ENCODE results near the gene FOSL1. TPM values are rescaled to one million over a fixed set of nuclear protein-coding genes. Genes with fewer than 3 reads are reported as not detected.

The FOSL1 gene
- total RNA-seq, 1 experiment from 2014 or later = 20.5 TPM

DNA sequence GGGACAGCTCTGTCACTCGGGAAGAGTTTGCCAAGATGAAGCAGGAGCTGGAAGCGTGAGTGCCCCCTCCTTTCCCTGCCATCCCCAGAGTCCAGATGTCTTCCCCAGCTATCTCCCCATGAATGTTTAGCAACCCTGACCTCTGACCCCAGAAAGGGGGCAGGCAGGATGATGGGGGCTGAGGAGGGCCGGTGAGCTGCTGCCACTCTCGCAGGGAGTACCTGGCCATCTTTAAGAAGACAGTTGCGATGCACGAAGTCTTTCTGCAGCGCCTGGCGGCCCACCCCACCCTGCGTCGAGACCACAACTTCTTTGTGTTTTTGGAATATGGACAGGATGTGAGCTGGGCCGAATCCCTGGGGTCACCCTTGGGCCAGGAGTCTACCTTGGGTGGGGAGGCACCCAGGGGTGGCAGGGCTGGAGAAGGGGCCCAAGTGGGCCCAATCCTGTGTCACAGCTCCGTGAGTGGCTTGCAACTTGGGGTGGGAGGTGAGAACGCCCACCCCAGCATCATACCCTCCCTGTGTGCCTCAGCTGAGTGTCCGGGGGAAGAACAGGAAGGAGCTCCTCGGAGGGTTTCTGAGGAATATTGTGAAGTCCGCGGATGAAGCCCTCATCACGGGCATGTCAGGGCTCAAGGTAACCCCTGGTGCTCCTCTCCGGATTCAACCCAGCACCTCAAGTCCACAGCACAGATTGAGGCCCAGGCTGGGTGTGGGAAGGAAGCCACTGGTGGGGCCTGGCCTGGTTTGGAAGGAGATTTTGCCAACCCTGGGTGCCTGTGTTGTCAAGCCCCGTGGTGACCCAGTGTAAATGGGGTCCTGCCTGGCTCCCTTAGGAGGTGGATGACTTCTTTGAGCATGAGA lies 49.7 kb downstream of the FOSL1 start:
- peaks cover 38% of the 10 kb centered on the region for H3K36me3 Mint-ChIP-seq

More for the DNA sequence above, 49.7 kb downstream of the FOSL1 start:
- ChIA-PET CTCF (interaction anchor here (0.6 to 6.3 kb wide), 37 partner anchors 10 to 310 kb away, joined by 3 to 134 read pairs (median 5); partner anchors contain the start of genes AP5B1, BANF1, CCDC85B and EIF1AD), POLR2A (interaction anchor here (0.5 to 3.5 kb wide), 13 partner anchors 10 to 259 kb away, joined by 3 to 38 read pairs (median 4); partner anchors contain the start of genes EFEMP2, FIBP, MUS81 and SNX32)
- ATAC-seq (no peak), DNase-seq (ENCODE audit: low spot score) (no peak)
- H3K4me3 Mint-ChIP-seq = no peak overlapping the region
- H3K4me1 Mint-ChIP-seq = peaks cover 14% of the 10 kb centered on the region
- peaks cover 6% of the 10 kb centered on the region; the same call in 1 of the 2 replicates for H3K9me3 Mint-ChIP-seq
- TF ChIP-seq, protein P1, sequence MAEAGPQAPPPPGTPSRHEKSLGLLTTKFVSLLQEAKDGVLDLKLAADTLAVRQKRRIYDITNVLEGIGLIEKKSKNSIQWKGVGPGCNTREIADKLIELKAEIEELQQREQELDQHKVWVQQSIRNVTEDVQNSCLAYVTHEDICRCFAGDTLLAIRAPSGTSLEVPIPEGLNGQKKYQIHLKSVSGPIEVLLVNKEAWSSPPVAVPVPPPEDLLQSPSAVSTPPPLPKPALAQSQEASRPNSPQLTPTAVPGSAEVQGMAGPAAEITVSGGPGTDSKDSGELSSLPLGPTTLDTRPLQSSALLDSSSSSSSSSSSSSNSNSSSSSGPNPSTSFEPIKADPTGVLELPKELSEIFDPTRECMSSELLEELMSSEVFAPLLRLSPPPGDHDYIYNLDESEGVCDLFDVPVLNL (CRISPR knock-in tag; IDR thresholded peaks at IDR 0.05; ENCODE audit: borderline replicate concordance, low read depth) = no peak
- TF ChIP-seq GTF2I (CRISPR knock-in tag; conservative IDR thresholded peaks at IDR 0.05) = no peak
- TF ChIP-seq IRF2 (CRISPR knock-in tag; IDR thresholded peaks at IDR 0.05; ENCODE audit: borderline replicate concordance, low read depth) = no peak
- TF ChIP-seq, protein P2, sequence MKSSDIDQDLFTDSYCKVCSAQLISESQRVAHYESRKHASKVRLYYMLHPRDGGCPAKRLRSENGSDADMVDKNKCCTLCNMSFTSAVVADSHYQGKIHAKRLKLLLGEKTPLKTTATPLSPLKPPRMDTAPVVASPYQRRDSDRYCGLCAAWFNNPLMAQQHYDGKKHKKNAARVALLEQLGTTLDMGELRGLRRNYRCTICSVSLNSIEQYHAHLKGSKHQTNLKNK (CRISPR knock-in tag; IDR thresholded peaks at IDR 0.05) = no peak
- TF ChIP-seq, protein P3, sequence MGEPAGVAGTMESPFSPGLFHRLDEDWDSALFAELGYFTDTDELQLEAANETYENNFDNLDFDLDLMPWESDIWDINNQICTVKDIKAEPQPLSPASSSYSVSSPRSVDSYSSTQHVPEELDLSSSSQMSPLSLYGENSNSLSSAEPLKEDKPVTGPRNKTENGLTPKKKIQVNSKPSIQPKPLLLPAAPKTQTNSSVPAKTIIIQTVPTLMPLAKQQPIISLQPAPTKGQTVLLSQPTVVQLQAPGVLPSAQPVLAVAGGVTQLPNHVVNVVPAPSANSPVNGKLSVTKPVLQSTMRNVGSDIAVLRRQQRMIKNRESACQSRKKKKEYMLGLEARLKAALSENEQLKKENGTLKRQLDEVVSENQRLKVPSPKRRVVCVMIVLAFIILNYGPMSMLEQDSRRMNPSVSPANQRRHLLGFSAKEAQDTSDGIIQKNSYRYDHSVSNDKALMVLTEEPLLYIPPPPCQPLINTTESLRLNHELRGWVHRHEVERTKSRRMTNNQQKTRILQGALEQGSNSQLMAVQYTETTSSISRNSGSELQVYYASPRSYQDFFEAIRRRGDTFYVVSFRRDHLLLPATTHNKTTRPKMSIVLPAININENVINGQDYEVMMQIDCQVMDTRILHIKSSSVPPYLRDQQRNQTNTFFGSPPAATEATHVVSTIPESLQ (CRISPR knock-in tag; IDR thresholded peaks at IDR 0.05) = no peak
- no peak for TF ChIP-seq MXD4 (CRISPR knock-in tag; IDR thresholded peaks at IDR 0.05; ENCODE audit: borderline replicate concordance)
- TF ChIP-seq, protein P4, sequence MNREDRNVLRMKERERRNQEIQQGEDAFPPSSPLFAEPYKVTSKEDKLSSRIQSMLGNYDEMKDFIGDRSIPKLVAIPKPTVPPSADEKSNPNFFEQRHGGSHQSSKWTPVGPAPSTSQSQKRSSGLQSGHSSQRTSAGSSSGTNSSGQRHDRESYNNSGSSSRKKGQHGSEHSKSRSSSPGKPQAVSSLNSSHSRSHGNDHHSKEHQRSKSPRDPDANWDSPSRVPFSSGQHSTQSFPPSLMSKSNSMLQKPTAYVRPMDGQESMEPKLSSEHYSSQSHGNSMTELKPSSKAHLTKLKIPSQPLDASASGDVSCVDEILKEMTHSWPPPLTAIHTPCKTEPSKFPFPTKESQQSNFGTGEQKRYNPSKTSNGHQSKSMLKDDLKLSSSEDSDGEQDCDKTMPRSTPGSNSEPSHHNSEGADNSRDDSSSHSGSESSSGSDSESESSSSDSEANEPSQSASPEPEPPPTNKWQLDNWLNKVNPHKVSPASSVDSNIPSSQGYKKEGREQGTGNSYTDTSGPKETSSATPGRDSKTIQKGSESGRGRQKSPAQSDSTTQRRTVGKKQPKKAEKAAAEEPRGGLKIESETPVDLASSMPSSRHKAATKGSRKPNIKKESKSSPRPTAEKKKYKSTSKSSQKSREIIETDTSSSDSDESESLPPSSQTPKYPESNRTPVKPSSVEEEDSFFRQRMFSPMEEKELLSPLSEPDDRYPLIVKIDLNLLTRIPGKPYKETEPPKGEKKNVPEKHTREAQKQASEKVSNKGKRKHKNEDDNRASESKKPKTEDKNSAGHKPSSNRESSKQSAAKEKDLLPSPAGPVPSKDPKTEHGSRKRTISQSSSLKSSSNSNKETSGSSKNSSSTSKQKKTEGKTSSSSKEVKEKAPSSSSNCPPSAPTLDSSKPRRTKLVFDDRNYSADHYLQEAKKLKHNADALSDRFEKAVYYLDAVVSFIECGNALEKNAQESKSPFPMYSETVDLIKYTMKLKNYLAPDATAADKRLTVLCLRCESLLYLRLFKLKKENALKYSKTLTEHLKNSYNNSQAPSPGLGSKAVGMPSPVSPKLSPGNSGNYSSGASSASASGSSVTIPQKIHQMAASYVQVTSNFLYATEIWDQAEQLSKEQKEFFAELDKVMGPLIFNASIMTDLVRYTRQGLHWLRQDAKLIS (CRISPR knock-in tag; IDR thresholded peaks at IDR 0.05; ENCODE audit: borderline replicate concordance) = no peak
- TF ChIP-seq TEAD1 (CRISPR knock-in tag; IDR thresholded peaks at IDR 0.05) = no peak
- no peak for TF ChIP-seq PRRX2 (CRISPR knock-in tag; IDR thresholded peaks at IDR 0.05)
- TF ChIP-seq, protein P5, sequence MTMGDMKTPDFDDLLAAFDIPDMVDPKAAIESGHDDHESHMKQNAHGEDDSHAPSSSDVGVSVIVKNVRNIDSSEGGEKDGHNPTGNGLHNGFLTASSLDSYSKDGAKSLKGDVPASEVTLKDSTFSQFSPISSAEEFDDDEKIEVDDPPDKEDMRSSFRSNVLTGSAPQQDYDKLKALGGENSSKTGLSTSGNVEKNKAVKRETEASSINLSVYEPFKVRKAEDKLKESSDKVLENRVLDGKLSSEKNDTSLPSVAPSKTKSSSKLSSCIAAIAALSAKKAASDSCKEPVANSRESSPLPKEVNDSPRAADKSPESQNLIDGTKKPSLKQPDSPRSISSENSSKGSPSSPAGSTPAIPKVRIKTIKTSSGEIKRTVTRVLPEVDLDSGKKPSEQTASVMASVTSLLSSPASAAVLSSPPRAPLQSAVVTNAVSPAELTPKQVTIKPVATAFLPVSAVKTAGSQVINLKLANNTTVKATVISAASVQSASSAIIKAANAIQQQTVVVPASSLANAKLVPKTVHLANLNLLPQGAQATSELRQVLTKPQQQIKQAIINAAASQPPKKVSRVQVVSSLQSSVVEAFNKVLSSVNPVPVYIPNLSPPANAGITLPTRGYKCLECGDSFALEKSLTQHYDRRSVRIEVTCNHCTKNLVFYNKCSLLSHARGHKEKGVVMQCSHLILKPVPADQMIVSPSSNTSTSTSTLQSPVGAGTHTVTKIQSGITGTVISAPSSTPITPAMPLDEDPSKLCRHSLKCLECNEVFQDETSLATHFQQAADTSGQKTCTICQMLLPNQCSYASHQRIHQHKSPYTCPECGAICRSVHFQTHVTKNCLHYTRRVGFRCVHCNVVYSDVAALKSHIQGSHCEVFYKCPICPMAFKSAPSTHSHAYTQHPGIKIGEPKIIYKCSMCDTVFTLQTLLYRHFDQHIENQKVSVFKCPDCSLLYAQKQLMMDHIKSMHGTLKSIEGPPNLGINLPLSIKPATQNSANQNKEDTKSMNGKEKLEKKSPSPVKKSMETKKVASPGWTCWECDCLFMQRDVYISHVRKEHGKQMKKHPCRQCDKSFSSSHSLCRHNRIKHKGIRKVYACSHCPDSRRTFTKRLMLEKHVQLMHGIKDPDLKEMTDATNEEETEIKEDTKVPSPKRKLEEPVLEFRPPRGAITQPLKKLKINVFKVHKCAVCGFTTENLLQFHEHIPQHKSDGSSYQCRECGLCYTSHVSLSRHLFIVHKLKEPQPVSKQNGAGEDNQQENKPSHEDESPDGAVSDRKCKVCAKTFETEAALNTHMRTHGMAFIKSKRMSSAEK (CRISPR knock-in tag; IDR thresholded peaks at IDR 0.05; ENCODE audit: borderline replicate concordance) = no peak
- TF ChIP-seq, protein P6, sequence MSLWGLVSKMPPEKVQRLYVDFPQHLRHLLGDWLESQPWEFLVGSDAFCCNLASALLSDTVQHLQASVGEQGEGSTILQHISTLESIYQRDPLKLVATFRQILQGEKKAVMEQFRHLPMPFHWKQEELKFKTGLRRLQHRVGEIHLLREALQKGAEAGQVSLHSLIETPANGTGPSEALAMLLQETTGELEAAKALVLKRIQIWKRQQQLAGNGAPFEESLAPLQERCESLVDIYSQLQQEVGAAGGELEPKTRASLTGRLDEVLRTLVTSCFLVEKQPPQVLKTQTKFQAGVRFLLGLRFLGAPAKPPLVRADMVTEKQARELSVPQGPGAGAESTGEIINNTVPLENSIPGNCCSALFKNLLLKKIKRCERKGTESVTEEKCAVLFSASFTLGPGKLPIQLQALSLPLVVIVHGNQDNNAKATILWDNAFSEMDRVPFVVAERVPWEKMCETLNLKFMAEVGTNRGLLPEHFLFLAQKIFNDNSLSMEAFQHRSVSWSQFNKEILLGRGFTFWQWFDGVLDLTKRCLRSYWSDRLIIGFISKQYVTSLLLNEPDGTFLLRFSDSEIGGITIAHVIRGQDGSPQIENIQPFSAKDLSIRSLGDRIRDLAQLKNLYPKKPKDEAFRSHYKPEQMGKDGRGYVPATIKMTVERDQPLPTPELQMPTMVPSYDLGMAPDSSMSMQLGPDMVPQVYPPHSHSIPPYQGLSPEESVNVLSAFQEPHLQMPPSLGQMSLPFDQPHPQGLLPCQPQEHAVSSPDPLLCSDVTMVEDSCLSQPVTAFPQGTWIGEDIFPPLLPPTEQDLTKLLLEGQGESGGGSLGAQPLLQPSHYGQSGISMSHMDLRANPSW (CRISPR knock-in tag; conservative IDR thresholded peaks at IDR 0.05; ENCODE audit: low read depth) = no peak
- TF ChIP-seq, protein P7, sequence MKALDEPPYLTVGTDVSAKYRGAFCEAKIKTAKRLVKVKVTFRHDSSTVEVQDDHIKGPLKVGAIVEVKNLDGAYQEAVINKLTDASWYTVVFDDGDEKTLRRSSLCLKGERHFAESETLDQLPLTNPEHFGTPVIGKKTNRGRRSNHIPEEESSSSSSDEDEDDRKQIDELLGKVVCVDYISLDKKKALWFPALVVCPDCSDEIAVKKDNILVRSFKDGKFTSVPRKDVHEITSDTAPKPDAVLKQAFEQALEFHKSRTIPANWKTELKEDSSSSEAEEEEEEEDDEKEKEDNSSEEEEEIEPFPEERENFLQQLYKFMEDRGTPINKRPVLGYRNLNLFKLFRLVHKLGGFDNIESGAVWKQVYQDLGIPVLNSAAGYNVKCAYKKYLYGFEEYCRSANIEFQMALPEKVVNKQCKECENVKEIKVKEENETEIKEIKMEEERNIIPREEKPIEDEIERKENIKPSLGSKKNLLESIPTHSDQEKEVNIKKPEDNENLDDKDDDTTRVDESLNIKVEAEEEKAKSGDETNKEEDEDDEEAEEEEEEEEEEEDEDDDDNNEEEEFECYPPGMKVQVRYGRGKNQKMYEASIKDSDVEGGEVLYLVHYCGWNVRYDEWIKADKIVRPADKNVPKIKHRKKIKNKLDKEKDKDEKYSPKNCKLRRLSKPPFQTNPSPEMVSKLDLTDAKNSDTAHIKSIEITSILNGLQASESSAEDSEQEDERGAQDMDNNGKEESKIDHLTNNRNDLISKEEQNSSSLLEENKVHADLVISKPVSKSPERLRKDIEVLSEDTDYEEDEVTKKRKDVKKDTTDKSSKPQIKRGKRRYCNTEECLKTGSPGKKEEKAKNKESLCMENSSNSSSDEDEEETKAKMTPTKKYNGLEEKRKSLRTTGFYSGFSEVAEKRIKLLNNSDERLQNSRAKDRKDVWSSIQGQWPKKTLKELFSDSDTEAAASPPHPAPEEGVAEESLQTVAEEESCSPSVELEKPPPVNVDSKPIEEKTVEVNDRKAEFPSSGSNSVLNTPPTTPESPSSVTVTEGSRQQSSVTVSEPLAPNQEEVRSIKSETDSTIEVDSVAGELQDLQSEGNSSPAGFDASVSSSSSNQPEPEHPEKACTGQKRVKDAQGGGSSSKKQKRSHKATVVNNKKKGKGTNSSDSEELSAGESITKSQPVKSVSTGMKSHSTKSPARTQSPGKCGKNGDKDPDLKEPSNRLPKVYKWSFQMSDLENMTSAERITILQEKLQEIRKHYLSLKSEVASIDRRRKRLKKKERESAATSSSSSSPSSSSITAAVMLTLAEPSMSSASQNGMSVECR (CRISPR knock-in tag; IDR thresholded peaks at IDR 0.05; ENCODE audit: borderline replicate concordance) = no peak
- H3K27ac Mint-ChIP-seq = no peak overlapping the region
- peaks cover 12% of the 10 kb centered on the region for H3K27me3 Mint-ChIP-seq (ENCODE audit: low read depth)
